T-cell (primary cell): ENCODE data around the gene GRM5. TPM values are rescaled to one million over a fixed set of nuclear protein-coding genes. Genes with fewer than 3 reads are reported as not detected.

ENCODE experiments used
- ATAC-seq, 4 experiments: fragments of 200-7000 bp in 3 of 4; fragments of 150-1000 bp in 1 of 4; cut with Tn5 transposase; replicated peaks in 1 of 4; 1 replicate in 3 of 4; 2 replicates in 1 of 4; pipeline ENCODE4 v1.10.0; 2021; ENCODE audit warnings: moderate library complexity in 3 of 4, mild to moderate bottlenecking in 2 of 4, moderate number of reproducible peaks in 1 of 4
- CTCF ChIA-PET, 2 donors: fragments of 300-600 bp; sonication (Branson Sonifier 250); formaldehyde crosslinking; loops; one replicate each; lab custom pipeline; 2022; ENCODE audit warnings: antibody characterized with exemption in 2 of 2; lab: Charles Lee
- POLR2A ChIA-PET, 2 donors: fragments of 300-600 bp; sonication (Branson Sonifier 250); formaldehyde crosslinking; loops; one replicate each; lab custom pipeline; 2022; ENCODE audit warnings: antibody characterized with exemption in 2 of 2; lab: Charles Lee
- DNase-seq, 35 experiments: peaks; one replicate each; pipeline versions ENCODE4 v3.0.0 to v3.0.0-alpha.2; 2013 to 2023
- H3K27ac ChIP-seq: one replicate; pipeline ENCODE4 v1.5.1; 2013; ENCODE audit warnings: low read length
- H3K27me3 ChIP-seq, 2 experiments: replicated peaks in 1 of 2; 1 replicate in 1 of 2; 2 replicates in 1 of 2; pipeline versions ENCODE4 v1.6.1 to v1.7.0; 2013; ENCODE audit warnings: low read length in 1 of 2, mixed read lengths in 1 of 2; ENCODE audit not compliant: control insufficient read depth in 2 of 2, insufficient read depth in 2 of 2; ENCODE audit errors: extremely low read depth in 1 of 2
- H3K36me3 ChIP-seq, 2 donors: 1 replicate in 1 of 2; 2 replicates in 1 of 2; pipeline versions ENCODE4 v1.6.1 to v1.7.0; 2013; ENCODE audit warnings: low read length in 1 of 2; ENCODE audit not compliant: control insufficient read depth in 2 of 2, insufficient read depth in 1 of 2; ENCODE audit errors: extremely low read depth in 1 of 2
- H3K4me1 ChIP-seq, 2 experiments: 1 replicate in 1 of 2; 2 replicates in 1 of 2; pipeline versions ENCODE4 v1.6.1 to v1.7.0; 2013; ENCODE audit warnings: low read length in 2 of 2, mixed read lengths in 1 of 2; ENCODE audit not compliant: insufficient read depth in 2 of 2, control insufficient read depth in 1 of 2; ENCODE audit errors: extremely low read depth in 1 of 2
- H3K4me3 ChIP-seq, 2 donors: 1 replicate in 1 of 2; 2 replicates in 1 of 2; pipeline versions ENCODE4 v1.5.1 to v1.7.0; 2013; ENCODE audit warnings: mild to moderate bottlenecking in 2 of 2, low read length in 1 of 2, moderate library complexity in 1 of 2; ENCODE audit not compliant: control insufficient read depth in 1 of 2; ENCODE audit errors: extremely low read depth in 1 of 2
- H3K9me3 ChIP-seq: 2 replicates; pipeline ENCODE4 v1.7.0; 2013
- H3K27ac Mint-ChIP-seq, 2 donors: one replicate each; pipeline ENCODE4 v1.8.0; 2020 to 2021; ENCODE audit warnings: mild to moderate bottlenecking in 2 of 2, mixed read lengths in 2 of 2
- H3K27me3 Mint-ChIP-seq, 2 donors: one replicate each; pipeline ENCODE4 v1.8.0; 2021 to 2022; ENCODE audit warnings: mixed read lengths in 2 of 2
- H3K36me3 Mint-ChIP-seq: one replicate; pipeline ENCODE4 v1.8.0; 2021; ENCODE audit warnings: mixed read lengths
- H3K4me1 Mint-ChIP-seq, 3 donors: one replicate each; pipeline ENCODE4 v1.8.0; 2020 to 2022; ENCODE audit warnings: mixed read lengths in 3 of 3, mild to moderate bottlenecking in 1 of 3
- H3K4me3 Mint-ChIP-seq, 3 donors: one replicate each; pipeline ENCODE4 v1.8.0; 2020 to 2022; ENCODE audit warnings: mild to moderate bottlenecking in 3 of 3, mixed read lengths in 3 of 3, moderate library complexity in 3 of 3
- H3K9me3 Mint-ChIP-seq, 3 donors: one replicate each; pipeline ENCODE4 v1.8.0; 2020 to 2022; ENCODE audit warnings: mixed read lengths in 3 of 3
- WGBS: methylation state at CpG from one replicate; pipeline ENCODE4 v1.1.5; 2013; ENCODE audit warnings: missing lambda C conversion rate; ENCODE audit not compliant: insufficient coverage; 5-methylcytosine and 5-hydroxymethylcytosine counted together
- total RNA-seq, 35 experiments: library from RNA in 6 of 35; stranded (reverse) in 6 of 35; fragments of 120-200 nt in 1 of 35; gene quantifications; one replicate each; pipeline versions ENCODE4 v1.2.1 to v1.2.4 and lab custom pipeline; 2013 to 2026

The GRM5 gene
- total RNA-seq, 5 donors from 2014 or later (not counting 1 experiment from before 2014, with no cell fraction given) = not detected

- H3K27ac Mint-ChIP-seq = no peak overlapping the region
- Histone ChIP-seq H3K27ac (no peak overlapping the region), H3K4me3 (no peak overlapping the region), H3K4me1 (no peaks in the 10 kb centered on the region), H3K9me3 (no peaks in the 10 kb centered on the region), H3K36me3 (no peaks in the 10 kb centered on the region), H3K27me3 (no peaks in the 10 kb centered on the region)
- POLR2A ChIA-PET = no interaction called here
- H3K36me3 Mint-ChIP-seq = no peaks in the 10 kb centered on the region
- no peaks in the 10 kb centered on the region for H3K9me3 Mint-ChIP-seq
- ATAC-seq = no peak
- H3K4me1 Mint-ChIP-seq = peaks cover 6 to 10% (median 9%) of the 10 kb centered on the region in 3 donors
- CTCF ChIA-PET = interaction anchor here in 1 of 2 donors (0.5 to 0.7 kb wide), 2 partner anchors 10 to 244 kb away, joined by 3 read pairs; no protein-coding TSS in a partner anchor
- DNase-seq = no peak
- peaks cover 0 to 3% of the 10 kb centered on the region in 2 donors for H3K27me3 Mint-ChIP-seq
- WGBS = 40% methylated on average over 1 of the region's 4 CpGs
- no peak overlapping the region for H3K4me3 Mint-ChIP-seq
Observed at GRCh38 chr11:88692306-88693086, 373.3 kb downstream of the GRM5 start.

- H3K4me1 Mint-ChIP-seq = peaks cover 6 to 10% (median 9%) of the 10 kb centered on the region in 3 donors
- Histone ChIP-seq H3K27ac (no peak overlapping the region), H3K36me3 (no peaks in the 10 kb centered on the region), H3K4me3 (no peak overlapping the region), H3K27me3 (no peaks in the 10 kb centered on the region), H3K4me1 (no peaks in the 10 kb centered on the region), H3K9me3 (no peaks in the 10 kb centered on the region)
- H3K27me3 Mint-ChIP-seq = peaks cover 0 to 3% of the 10 kb centered on the region in 2 donors
- peak; percentile 63 to 99 (median 74) for ATAC-seq
- POLR2A ChIA-PET = no interaction called here
- CTCF ChIA-PET = no interaction called here
- peak in 24 of 35 experiments; percentile 0 to 62 (median 13) for DNase-seq
- peaks cover 0 to 6% (median 0%) of the 10 kb centered on the region in 3 donors for H3K9me3 Mint-ChIP-seq
- whole genome bisulfite sequencing = 36% methylated on average over 3 of the region's 6 CpGs
- H3K36me3 Mint-ChIP-seq = no peaks in the 10 kb centered on the region
- no peak overlapping the region for H3K4me3 Mint-ChIP-seq
- peak overlapping the region in 1 of 2 donors; percentile 24 for H3K27ac Mint-ChIP-seq
Observed at GRCh38 chr11:88689548-88690240, 376.1 kb downstream of the GRM5 start.

- Mint-ChIP-seq H3K36me3 (no peaks in the 10 kb centered on the region), H3K27ac (no peak overlapping the region), H3K4me3 (no peak overlapping the region), H3K4me1 (peaks cover 4 to 7% (median 7%) of the 10 kb centered on the region in 3 donors), H3K9me3 (peaks cover 4 to 16% (median 7%) of the 10 kb centered on the region in 3 donors), H3K27me3 (no peaks in the 10 kb centered on the region)
- Histone ChIP-seq H3K4me1 (no peaks in the 10 kb centered on the region), H3K36me3 (no peaks in the 10 kb centered on the region), H3K27ac (no peak overlapping the region), H3K4me3 (no peak overlapping the region), H3K27me3 (no peaks in the 10 kb centered on the region), H3K9me3 (no peaks in the 10 kb centered on the region)
- ChIA-PET POLR2A (interaction anchor here in 1 of 2 donors (0.6 kb wide), 1 partner anchor 124 kb away, joined by 7 read pairs; no protein-coding TSS in a partner anchor), CTCF (interaction anchor here in 1 of 2 donors (0.7 kb wide), 1 partner anchor 9 kb away, joined by 3 read pairs; no protein-coding TSS in a partner anchor)
- no peak for DNase-seq
- no peak for ATAC-seq
- no CpG with 5 or more reads among the region's 1 CpG for WGBS
Observed at GRCh38 chr11:88683024-88683423, 382.8 kb downstream of the GRM5 start.

DNA sequence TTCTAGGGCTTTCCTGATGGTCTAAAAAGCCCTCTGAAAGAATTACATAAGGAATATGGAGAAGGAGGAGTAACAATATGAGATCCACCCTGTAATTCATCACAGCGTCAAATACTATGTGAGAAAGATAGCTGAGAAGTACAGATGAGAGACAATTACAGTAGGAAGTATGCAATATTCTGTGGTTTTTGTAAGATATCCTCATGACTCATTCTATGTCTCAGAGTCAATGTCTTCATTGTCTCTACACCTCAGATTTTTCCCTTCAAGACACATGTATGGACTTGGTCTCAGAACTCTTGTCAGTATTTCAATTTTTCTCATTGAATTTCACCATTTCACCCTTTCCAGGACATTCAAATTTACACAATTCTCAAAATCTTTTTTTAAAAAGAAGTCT is 385.0 kb downstream of the GRM5 start:
- H3K4me1 Mint-ChIP-seq = peaks cover 4 to 7% (median 7%) of the 10 kb centered on the region in 3 donors
- peaks cover 4 to 16% (median 7%) of the 10 kb centered on the region in 3 donors for H3K9me3 Mint-ChIP-seq
- Histone ChIP-seq H3K36me3 (no peaks in the 10 kb centered on the region), H3K4me3 (no peak overlapping the region), H3K27me3 (no peaks in the 10 kb centered on the region), H3K4me1 (no peaks in the 10 kb centered on the region), H3K27ac (no peak overlapping the region), H3K9me3 (no peaks in the 10 kb centered on the region)
- no CpG with 5 or more reads among the region's 1 CpG for WGBS
- ATAC-seq (peak in 2 of 4 experiments; percentile 66 to 68), DNase-seq (no peak)
- H3K36me3 Mint-ChIP-seq = no peaks in the 10 kb centered on the region
- no peak overlapping the region for H3K4me3 Mint-ChIP-seq
- H3K27ac Mint-ChIP-seq = no peak overlapping the region
- H3K27me3 Mint-ChIP-seq = no peaks in the 10 kb centered on the region
- ChIA-PET POLR2A (no interaction called here), CTCF (interaction anchor here in 1 of 2 donors (0.7 kb wide), 1 partner anchor 143 kb away, joined by 3 read pairs; no protein-coding TSS in a partner anchor)

DNA sequence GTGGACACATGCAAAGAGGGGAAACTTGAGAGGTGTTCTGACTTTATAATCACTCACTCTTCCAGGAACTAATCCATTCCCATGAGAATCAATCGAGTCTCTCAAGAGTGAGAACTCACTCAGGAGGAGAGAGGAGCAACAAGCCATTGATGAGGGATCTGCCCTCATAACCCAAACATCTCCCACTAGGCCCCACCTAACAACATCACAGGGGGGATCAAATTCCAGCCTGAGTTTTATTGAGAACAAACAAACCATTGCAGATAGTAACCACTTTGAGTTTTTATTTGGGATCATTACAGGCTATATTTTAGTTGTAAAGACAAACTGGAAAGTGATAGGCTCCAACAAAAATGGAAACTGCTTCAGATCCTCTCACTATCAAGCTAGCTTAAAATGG is 399.4 kb downstream of the GRM5 start:
- Mint-ChIP-seq H3K36me3 (no peaks in the 10 kb centered on the region), H3K4me1 (peaks cover 0 to 2% (median 0%) of the 10 kb centered on the region in 3 donors), H3K27me3 (no peaks in the 10 kb centered on the region), H3K9me3 (peaks cover 0 to 1% (median 0%) of the 10 kb centered on the region in 3 donors), H3K27ac (no peak overlapping the region), H3K4me3 (no peak overlapping the region)
- H3K27ac ChIP-seq = no peak overlapping the region
- POLR2A ChIA-PET = no interaction called here
- H3K9me3 ChIP-seq = no peaks in the 10 kb centered on the region
- no peak overlapping the region for H3K4me3 ChIP-seq
- H3K27me3 ChIP-seq = no peaks in the 10 kb centered on the region
- DNase-seq = no peak
- H3K36me3 ChIP-seq = no peaks in the 10 kb centered on the region
- no peaks in the 10 kb centered on the region for H3K4me1 ChIP-seq
- no CpG with 5 or more reads among the region's 1 CpG for WGBS
- CTCF ChIA-PET = no interaction called here
- no peak for ATAC-seq

DNA sequence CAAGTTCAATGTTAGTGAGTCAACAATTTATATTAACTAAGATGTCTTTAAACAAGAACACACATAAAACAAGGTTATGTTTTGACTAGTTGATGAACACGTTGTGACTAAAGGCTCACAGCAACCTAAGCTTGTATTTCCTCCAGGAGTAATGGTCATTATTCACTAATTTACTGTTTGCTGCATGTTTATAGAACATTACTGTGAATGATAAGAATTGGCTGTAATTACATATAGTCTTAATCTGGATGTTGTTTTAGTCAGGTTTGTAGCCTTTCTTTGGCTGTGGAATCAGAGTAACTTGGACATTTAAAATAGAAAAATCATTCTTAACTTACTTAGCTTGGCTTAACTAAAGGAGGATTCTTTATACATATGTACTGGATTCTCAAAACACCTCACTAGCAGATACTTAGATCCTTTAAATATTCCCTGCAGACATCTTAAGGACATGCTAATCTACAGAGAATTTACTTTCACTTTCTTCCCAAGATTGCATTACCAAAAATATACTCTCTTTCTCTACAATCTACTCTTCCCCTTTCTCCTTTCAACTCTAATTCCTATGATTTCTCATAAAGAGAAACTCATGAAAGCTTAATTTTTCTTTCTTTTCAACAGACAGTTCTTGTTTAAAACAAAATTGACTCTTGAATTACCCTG is 408.6 kb downstream of the GRM5 start:
- no CpG with 5 or more reads among the region's 1 CpG for WGBS
- Mint-ChIP-seq H3K9me3 (no peaks in the 10 kb centered on the region), H3K4me3 (peak overlapping the region; percentile 39 to 49 (median 44)), H3K36me3 (no peaks in the 10 kb centered on the region), H3K27me3 (no peaks in the 10 kb centered on the region), H3K27ac (peak overlapping the region; percentile 46 to 69), H3K4me1 (peaks cover 12 to 15% (median 13%) of the 10 kb centered on the region in 3 donors)
- Histone ChIP-seq H3K4me1 (no peaks in the 10 kb centered on the region), H3K4me3 (no peak overlapping the region), H3K27me3 (no peaks in the 10 kb centered on the region), H3K36me3 (no peaks in the 10 kb centered on the region), H3K9me3 (no peaks in the 10 kb centered on the region), H3K27ac (no peak overlapping the region)
- CTCF ChIA-PET = interaction anchor here in 1 of 2 donors (0.7 kb wide), 1 partner anchor 330 kb away, joined by 3 read pairs; no protein-coding TSS in a partner anchor
- POLR2A ChIA-PET = interaction anchor here in 1 of 2 donors (0.7 kb wide), 1 partner anchor 592 kb away, joined by 3 read pairs; no protein-coding TSS in a partner anchor
- ATAC-seq = no peak
- no peak for DNase-seq
